GM21360 (cell line): ENCODE measurements around the gene C10orf71.

Experiments used
- ATAC-seq: cut with Tn5 transposase; IDR thresholded peaks from one replicate; pipeline ENCODE4 v1.9.1; 2021; ENCODE audit warnings: mild to moderate bottlenecking, moderate library complexity; ENCODE audit not compliant: unreplicated experiment

Gene C10orf71

GRCh38 chr10:49332768-49333167 lies 33.8 kb downstream of the C10orf71 start:
- no peak for ATAC-seq

- no peak for ATAC-seq
These were observed 34.2 kb downstream of the C10orf71 start for GRCh38 chr10:49333192-49333591.

DNA sequence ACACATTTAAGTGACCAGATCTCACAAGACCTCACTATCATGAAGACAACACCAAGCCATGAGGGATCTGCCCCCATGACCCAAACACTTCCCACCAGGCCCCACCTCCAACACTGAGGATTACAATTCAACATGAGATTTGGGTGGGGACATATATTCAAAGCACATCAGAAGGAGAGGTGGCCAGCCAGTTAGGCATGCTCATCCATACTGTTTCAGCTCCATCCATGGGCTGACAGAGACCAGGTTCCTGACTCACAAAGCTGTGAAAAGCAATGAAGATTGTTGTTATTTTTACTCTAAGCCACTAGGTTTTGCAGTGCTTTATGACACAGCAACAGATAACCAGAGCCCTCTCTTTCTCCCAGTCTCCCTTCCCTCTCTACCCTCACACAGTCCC lies 36.0 kb downstream of the C10orf71 start:
- no peak for ATAC-seq

GRCh38 chr10:49335364-49335972 lies 36.5 kb downstream of the C10orf71 start:
- ATAC-seq, result no peak

DNA sequence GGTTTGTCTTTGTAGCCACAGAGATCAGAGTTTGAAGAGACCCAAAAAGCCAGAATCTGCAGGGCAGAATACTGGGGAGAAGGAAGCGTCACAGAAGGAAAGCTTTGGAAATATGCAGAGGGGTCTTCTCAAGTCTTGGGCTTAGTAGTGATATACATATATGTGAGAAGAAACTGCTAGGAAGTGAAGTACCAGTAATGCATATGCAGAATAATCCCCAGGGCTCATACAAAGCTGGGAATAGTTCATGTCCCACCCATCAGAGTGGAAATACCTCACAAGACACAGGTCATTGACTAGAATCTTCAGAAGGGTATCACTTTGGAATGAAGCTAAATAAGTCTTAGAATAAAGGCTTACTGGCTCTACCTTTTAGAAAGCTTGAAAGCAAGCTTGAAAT lies 39.6 kb downstream of the C10orf71 start:
- ATAC-seq, result no peak

DNA sequence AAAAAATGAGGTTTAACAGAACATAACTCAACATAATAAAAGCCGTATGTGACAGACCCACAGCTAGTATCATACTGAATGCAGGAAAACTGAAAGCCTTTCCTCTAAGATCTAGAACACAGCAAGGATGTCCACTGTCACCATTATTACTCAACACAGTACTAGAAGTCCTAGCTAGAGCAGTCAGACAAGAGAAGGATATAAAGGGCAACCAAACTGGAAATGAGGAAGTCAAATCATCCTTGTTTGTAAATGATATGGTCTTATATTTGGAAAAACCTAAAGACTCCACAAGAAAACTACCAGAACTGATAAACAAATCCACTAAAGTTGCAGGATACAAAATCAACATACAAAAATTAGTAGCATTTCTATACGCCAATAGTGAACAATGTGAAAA lies 45.9 kb downstream of the C10orf71 start:
- ATAC-seq, result no peak

GRCh38 chr10:49347342-49347741 lies 48.4 kb downstream of the C10orf71 start:
- no peak for ATAC-seq

DNA sequence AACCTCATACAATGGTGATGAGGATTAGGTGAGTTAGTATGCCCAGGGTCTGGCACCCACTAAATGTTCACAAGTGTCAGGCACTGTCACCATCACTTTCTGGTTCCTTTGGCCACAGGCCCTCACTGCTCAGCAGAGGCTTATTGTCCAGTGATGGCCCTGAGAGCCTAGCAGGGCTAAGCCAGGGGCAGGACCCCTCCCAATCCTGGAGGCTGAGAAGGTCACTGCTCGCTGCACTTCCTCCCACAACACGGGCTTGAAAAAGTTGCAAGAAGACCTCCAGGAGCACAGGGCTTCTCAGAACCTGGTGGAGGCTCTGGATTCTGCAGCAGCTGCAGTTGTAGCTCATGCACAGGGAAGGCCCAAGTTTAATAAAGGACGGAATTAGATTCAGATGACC lies 48.9 kb downstream of the C10orf71 start:
- no peak for ATAC-seq

DNA sequence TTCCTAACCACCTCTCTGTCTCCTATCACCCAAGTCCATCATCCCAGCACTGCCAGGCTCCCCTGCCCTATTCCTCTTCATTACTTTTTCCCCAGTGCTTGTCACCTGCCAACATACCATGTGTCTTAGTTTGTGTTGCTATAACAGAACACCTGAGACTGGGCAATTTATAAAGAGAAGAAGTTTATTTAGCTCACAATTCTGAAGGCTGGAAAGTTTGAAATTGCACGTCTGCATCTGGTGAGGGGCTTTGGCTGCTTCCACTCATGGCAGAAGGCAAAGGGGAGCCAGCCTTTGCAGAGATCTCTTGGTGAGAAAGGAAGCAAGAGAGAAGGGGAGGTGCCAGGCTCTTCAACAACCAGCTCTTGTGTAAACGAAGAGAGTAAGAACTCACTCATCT lies 49.6 kb downstream of the C10orf71 start:
- no peak for ATAC-seq

DNA sequence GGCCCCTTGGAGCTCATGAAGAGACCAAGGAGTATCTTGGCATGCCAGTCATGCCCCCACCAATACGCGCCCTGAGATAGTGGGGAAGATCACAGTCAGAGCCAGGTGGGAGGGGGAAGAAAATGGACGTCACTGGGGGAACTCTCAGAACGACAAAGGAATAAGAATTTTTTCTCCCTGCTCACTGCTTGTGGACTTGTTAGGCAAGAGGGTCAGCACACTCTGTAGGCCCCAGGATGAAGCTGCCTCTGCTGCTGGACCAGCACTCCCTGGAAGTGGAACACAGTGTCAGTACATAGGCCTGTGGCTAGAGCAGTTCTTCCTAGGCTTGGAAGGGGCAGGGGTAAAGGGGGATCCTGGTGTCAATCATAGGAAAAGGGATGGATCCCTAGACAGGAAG lies 50.4 kb downstream of the C10orf71 start:
- no peak for ATAC-seq

- ATAC-seq, result no peak
These were observed 51.2 kb downstream of the C10orf71 start for GRCh38 chr10:49350138-49350537.

- no peak for ATAC-seq
These were observed 52.0 kb downstream of the C10orf71 start for GRCh38 chr10:49350846-49351532.

DNA sequence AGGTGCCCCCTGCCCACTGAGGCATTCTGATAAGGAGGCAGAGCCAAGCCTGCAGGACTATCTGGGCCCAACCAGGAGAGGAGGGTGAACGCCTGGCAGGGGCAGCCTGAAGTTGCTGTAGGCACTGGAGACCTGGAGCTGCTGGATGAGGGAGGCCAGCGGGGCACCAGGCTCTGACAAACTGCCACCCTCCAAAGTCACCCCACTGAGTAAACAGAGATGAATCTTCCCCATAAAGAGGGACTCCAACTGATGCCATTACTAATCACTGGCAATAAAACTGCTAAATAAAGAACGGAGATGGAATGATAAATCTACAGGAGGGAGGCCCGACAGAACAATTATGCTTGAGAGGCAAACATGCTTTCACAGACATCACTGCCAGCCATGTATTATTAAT lies 52.7 kb downstream of the C10orf71 start:
- ATAC-seq, result no peak

- no peak for ATAC-seq
These were observed 53.4 kb downstream of the C10orf71 start for GRCh38 chr10:49352323-49352722.

- ATAC-seq, result no peak
These were observed 54.3 kb downstream of the C10orf71 start for GRCh38 chr10:49353026-49353894.

- no peak for ATAC-seq
These were observed 55.1 kb downstream of the C10orf71 start for GRCh38 chr10:49353895-49354566.

DNA sequence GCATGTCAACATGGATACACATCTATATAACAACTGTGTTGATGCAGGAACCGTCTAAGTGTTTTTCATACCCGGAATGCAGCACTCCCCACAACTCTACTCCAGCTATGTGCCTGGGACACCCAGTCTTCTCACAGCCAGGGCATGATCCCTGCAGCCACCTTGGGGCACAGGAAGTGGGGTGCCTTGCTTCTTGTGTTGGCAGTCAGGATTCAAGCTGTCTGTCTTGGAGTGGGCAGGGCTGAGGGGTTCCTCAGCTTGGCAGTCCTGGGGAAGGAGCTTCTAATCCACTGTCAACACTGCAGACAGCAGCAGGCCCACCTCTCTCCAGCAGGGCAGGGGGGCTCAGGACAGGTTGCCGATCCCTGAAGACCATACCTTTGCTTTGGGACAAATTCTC lies 55.6 kb downstream of the C10orf71 start:
- no peak for ATAC-seq

GRCh38 chr10:49355221-49355620 lies 56.3 kb downstream of the C10orf71 start:
- ATAC-seq, result no peak

DNA sequence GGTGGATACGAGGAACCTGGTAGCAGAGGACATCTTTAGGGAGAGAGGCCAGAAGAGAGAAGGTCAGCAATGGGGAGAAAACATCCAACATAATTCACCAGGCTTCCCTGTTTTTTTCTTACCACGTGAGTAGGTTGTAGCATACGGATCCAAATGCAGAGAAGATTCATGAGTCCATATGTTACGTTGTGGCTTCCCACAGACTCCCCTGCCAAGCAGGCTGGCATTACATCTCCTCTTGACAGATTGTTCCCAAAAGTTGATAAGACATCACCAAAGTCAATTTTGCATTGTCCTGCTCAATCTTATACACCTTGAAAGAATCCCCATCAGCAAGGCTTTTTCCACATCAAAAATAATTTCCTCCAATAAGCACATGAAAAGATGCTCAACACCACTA lies 57.2 kb downstream of the C10orf71 start:
- no peak for ATAC-seq

DNA sequence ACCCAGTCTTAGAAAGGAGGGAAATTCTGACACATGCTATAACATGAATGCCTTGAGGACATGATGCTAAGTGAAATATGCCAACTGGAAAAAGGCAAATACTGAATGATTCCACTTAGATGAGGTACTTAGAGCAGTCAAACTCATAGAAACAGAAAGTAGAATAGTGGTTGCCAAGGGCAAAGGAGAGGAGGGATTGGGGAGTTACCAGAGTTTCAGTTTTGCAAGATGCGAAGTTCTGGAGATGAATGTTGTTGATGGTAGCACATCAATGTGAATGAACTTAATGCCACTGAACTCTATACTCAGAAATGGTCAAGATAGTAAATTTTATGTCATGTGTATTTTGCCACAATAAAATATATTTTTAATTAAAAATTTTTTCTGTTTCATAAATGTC lies 58.0 kb downstream of the C10orf71 start:
- ATAC-seq, result no peak

- ATAC-seq, result no peak
These were observed 58.9 kb downstream of the C10orf71 start for GRCh38 chr10:49357910-49358309.
